Forelimb muscle (tissue), 1 donor: ENCODE data around the gene FIZ1. TPM values are rescaled to one million over a fixed set of nuclear protein-coding genes. Genes with fewer than 3 reads are reported as not detected.
"Not testable (repeated sequence)": the region's sequence is repeated elsewhere in the genome, so short reads cannot be mapped to it uniquely, and the experiment has no call there.

Source experiments
- DNase-seq: peaks from one replicate; pipeline ENCODE4 v3.0.0-alpha.2; 2013; ENCODE audit warnings: low read depth
- polyA plus RNA-seq: library from polyadenylated mRNA; unstranded; fragments of 120-200 nt; gene quantifications from one replicate; pipeline ENCODE4 v1.2.1, GENCODE V29; 2013; ENCODE audit not compliant: insufficient read length

The FIZ1 gene
- polyA plus RNA-seq, 1 donor, result 11.1 TPM

DNA sequence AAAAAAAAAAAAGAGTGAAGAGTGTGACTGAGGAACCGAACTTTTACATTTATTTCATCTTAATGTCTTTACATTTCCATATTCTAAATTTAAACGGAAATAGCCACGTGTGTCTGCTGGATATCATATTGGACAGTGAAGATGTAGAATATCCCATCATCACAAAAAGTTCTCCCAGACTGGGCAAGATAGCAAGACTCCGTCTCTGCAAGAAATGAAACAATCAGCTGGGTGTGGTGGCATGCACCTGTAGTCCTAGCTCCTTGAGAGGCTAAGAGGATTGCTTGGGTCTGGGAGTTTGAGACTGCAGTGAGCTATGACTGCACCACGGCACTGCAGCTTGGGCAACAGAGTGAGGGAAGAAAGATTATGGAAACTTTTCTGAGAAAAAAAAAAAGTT, 22.6 kb downstream of the FIZ1 start:
- DNase-seq, result no peak

DNA sequence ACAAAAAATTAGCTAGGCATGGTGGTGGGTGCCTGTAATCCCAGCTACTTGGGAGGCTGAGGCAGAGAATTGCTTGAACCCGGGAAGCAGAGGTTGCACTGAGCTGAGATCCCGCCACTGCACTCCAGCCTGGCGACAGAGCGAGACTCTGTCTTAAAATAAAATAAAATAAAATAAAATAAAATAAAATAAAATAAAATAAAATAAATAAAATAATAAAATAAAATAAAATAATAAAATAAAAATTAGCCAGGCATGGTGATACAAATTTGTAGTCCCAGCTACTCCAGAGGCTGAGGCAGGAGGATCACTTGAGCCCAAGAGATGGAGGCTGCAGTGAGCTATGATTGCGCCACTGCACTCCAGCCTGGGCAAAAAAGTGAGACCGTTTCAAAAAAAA, 25.4 kb downstream of the FIZ1 start:
- DNase-seq, result not testable (repeated sequence)

DNA sequence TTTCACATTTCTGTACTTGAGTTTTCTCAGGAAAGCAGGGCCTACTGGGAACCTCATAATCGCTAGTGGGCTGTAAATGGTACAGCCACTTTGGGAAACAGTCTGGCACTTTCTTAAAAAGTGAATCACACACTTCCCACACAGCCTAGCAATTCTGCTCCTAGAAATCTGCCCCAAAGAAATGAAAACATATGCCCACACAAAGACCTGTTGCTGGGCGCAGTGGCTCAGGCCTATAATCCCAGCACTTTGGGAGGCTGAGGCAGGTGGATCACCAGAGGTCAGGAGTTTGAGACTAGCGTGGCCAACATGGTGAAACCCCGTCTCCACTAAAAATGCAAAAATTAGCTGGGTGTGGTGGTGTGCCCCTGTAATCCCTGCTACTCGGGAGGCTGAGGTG, 29.8 kb downstream of the FIZ1 start:
- DNase-seq, result not testable (repeated sequence)

GRCh38 chr19:55567708-55568328, 31.5 kb downstream of the FIZ1 start:
- DNase-seq, result no peak

DNA sequence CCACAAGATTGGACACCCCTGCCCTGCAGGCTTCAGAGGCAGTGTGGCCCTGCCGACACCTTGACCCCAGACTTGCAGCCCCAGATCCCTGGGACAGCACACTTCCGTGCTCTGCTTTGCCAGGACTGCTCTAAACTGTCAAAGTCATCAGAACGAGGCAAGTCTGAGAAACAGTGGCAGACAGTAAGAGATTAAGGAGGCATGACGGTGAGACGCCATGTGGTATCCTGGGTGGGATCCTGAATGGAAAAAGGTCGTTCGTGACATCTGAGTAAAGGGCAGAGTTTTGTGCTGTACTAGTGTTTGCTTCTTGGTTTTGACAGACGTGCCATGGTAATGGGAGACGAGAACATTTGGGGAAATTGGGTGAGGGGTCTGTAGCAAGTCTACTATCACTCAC, 32.5 kb downstream of the FIZ1 start:
- no peak for DNase-seq

DNA sequence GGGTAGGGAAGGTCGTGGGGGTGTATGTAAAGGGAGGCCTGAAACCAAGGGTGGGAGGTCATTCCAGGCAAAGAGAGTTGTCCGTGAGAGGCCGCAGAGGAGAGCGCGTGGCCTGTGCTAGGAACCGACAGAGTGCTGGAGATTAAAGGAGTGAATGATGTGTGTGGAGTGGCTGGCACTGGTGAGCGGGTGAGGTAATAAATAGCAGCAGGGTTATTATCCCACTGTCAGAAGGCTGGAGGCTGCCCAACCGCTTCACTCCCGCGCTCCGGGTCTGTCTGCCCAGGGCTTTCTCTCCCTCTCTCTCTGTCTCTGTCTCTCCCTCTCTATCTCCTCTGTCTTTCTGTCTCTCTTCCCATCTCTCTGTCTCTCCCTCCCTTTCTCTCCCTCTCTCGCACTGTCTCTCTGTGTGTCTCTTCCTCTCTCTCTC, 36.0 kb downstream of the FIZ1 start:
- no peak for DNase-seq

DNA sequence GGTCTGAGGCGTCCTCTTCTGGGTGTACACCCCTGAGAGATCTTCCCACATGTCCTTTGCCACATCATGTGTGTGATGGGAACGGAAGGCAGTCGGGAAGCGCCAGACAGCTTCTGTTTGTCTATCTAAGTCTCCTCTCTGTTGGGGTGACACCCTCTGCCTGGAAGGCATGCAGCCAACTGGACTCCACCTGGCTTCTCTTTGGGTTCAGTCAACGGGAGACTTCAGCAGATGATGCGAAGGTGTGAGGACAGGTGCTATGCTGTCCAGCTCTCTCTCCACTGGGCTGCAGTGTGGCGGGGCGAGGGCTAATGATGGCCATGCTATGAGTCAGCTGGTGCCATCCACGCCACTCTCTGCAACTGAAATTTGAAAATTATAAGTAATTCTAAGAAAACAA, 39.6 kb downstream of the FIZ1 start:
- no peak for DNase-seq

DNA sequence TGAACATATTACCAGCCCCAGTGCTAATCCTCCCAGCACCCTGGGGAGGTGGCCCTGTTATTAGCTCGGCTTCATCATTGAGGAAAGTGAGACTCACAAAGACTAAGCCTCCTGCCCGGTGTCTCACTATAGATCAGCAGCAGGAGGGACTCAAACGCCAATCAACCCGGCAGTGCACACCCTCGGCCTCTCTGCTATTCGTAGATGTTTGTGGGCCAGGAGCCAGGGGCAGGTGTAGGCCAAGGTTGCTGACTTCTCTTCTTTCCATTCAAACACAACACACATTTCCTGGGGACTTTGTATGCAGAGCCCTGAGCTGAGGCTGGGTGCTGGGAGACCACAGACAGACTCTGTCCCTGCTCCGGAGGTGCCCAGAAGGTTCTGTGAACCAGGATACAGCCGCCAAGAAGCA, 44.6 kb downstream of the FIZ1 start:
- DNase-seq, result no peak

- DNase-seq, result no peak
Measured at GRCh38 chr19:55554302-55554701, 45.0 kb downstream of the FIZ1 start.

DNA sequence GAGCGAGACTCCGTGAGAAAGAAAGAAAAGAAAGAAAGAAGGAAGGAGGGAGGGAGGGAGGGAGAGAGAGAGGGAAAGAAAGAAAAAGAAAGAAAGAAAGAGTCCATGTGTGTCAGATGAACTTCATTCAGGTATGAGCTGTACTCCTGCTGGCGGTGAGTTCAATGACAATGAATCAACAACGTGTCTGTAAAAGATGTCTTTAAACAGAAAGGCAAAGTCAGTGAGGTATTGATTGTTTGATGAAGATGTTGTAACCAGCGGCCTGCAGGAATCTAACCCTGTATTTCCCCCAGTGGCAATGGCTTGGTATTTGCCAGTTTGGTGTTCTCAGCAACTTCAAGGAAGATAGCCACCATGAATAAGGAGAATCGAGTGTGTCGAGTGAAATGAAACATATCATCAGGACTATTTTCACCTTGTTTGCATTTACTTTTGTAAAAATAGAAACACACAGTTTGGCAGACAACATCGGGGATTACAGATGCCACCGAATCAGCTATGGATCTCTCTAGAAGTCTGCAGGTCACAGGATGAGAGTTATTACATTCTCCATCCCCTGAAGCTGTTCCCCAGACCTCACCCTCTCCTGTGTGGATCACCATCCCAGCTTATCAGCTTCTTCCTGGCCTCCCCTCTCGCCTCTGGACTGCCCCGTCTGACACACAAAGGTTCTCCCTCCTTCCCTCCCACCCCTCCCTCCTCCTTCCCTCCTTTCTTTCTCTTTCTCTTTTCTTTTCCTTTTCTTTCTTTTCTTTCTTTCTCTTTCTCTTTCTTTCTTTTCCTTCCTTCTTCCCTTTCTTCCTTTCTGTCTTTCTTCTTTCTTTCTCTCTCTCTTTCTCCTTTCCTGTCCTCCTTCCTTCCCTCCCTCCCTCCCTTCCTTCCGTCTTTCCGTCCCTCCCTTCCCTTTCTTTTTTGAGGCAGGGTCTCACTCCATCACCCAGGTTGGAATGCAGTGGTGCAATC, 45.8 kb downstream of the FIZ1 start:
- DNase-seq, result no peak

DNA sequence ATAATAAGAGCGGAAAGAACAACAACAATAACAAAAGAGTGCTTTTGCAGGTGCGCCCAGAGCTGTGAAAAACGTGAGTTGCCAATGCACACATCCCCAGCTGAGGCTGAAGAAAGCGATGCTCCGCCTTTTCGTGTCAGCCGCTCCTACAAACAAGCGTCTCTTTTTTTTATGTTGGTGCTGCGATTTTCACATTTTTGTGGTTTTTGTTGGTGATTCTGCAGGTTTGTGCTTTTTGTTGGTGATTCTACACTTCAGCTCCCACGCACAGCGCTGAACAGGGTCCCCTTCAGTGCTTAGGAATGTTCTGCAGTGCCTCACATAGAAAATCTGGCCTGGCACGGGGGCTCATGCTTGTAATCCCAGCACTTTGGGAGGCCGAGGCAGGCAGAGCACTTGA, 46.7 kb downstream of the FIZ1 start:
- no peak for DNase-seq

DNA sequence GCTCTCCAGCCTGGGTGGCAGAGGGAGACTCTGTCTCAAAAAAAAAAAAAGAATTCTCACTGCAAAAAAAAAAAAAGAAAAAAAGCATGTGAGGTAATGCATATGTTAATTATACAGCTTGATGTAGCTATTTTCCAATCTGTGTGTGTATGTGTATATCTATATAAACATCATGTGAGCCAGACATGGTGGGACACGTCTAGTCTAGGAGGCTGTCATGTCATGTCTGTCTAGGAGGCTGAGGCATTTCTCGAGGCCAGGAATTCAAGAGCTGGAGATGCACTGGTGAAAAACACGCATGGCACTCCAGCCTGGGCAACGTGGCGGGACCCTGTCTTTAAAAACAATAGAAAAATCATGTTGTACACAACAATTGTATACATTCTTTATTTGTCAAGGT, 47.1 kb downstream of the FIZ1 start:
- DNase-seq, result no peak

- DNase-seq, result no peak
Measured at GRCh38 chr19:55550321-55550650, 49.0 kb downstream of the FIZ1 start.

DNA sequence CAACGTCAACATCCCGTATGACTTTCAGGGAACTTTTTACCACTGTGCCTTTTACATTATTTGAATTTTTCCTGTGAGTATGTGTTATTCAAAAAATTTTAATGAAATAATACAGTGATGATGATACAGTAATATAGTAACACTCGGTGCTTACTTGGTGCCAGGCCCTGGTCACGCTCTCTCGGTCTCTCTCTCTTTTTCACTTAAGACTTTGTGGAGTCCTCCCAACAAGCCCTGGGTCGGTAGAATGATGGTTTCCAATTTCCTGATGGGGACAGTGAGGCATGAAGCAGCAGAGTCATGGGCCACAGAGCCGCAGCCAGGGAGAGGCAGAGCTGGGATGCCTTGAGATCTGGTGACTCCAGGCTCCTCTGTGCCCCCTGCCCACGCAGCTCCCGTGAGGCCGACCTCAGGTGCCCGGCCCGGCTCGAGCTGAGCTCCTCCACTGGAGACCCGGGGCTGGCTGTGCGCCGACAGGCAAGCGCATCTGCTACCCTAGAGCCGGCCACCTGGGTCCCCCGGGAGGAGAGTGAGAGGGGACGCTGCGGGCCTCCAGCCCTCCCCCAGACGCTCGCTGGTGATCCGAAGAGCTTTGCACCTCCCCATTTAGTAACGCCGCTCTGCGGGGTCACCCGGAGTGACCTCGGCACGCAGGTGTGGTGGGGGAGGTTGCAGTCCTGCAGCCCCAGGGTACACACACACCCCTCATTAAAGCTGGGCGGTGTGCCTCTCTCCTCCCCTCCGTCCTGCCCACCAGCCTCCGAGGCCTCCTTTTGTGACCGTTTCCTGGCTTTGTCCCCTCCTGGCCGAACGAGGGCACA, 49.6 kb downstream of the FIZ1 start:
- DNase-seq, result no peak

GRCh38 chr19:55546822-55547614, 52.3 kb downstream of the FIZ1 start:
- no peak for DNase-seq

GRCh38 chr19:55546011-55546410, 53.3 kb downstream of the FIZ1 start:
- DNase-seq, result no peak

- no peak for DNase-seq
Measured at GRCh38 chr19:55545443-55545842, 53.9 kb downstream of the FIZ1 start, which contains the start of gene SBK3. Gene SBK3, minus strand, starts transcription at chr19:55545543. Its CDS starts 0 bp downstream, at chr19:55545543.

- DNase-seq, result no peak
Measured at GRCh38 chr19:55544776-55545439, 54.4 kb downstream of the FIZ1 start.

DNA sequence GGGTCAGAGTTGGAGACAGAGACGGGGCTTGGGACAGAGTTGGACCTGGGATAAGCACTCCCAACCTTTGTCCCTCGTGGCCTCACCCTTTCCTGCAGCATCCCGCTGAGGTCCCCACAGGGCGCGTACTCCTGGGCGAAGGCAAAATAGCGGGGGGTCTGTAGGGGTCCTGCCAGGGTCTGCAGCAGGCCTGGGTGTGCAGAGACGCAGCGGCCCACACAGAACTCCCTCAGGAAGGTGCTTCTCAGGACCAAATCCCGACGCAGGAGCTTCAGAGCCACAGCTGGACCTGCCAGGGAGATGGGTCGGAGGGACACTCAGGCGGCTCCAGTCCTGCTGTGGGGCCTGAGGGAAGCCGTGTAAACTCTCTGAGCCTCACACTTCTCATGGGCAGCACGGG, 55.3 kb downstream of the FIZ1 start:
- DNase-seq, result no peak

DNA sequence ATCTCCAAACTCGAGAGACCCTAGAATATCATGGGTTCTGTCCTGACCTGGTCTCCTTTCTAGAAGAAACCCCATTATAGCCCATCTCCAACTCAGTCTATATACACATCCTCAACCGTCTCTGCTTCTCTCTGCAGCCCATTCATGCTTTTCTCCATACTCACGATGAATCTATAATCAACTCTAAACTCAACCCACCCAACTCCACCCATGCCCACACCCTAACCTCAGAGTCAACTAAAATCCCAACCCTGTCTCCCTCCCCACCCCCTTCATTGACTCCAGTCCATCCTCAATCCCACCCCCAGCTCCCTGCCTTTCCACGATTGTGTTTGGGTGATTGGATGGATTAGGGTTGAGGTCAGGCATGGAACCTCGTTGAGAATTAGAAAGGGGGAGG, 55.8 kb downstream of the FIZ1 start:
- DNase-seq, result no peak

- DNase-seq, result no peak
Measured at GRCh38 chr19:55542292-55542855, 56.9 kb downstream of the FIZ1 start.
